HG03095 (cell line): ENCODE data around the gene DRGX.

Experiments used
- ATAC-seq: cut with Tn5 transposase; IDR thresholded peaks from one replicate; pipeline ENCODE4 v1.9.1; 2021; ENCODE audit warnings: moderate library complexity; ENCODE audit not compliant: unreplicated experiment

The DRGX gene

DNA sequence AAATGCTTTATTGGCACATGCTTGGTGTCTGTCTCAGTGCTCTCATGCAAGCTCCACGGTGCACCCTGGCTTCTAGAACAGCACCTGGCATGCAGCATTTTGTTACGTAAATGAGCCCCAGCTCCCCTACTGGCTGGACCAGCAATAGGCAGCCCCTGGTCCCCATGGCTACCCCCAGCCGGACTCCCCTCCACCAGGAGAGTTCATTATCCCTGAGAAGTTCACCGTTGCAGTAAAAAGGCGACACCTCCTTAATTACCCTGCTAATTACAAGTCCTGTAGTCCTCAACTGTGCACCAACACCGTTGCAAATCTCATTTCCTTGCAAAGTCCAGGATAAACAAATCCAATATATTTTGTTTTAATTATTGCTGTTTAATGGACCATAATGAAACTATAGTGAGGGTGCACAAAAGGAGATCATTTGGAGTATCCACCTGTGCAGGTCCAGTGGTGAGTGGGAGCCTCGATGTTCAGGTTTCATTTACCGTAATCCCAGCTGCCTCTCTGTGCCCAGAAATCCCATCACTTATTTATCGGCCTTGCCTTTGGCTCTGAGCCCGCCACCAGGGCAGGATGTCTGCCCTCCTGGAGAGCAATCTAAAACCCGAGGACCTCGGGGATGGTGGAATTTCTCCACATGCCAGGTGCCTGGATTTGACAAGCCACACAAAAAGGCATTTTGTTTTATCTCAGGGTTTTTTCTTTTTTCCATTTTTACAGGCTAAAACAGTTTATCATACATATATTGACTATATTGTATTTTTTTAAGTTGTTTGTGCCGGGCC is 12.8 kb upstream of the DRGX start:
- no peak for ATAC-seq

DNA sequence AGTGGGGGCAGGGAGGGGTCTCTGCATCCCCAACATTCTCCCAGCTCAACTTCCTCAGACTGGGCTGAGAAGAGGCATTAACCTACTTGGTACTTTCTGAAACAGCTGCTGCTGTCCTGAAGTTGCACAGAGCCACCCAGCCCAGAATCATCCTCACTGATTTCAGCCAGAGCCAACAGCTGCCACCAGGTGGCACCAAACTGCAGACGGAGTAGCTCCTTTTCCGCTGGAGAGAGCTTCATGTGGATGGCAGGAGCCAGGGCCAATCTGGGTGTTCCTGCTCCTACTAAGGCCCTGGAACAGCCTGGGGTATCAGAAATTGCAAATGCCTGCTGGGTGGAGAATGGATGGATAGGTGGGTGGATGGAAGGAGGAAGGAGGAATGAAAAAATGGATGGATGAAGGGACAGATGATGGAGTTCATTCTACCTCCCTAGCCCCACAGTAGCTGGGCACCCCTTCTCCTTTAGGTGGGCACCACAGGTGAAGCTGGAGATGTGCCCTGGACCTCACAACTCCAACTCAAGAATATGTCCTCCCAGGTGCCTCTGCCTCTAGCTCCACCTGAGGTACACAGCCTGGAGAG is 11.8 kb upstream of the DRGX start:
- ATAC-seq = no peak

DNA sequence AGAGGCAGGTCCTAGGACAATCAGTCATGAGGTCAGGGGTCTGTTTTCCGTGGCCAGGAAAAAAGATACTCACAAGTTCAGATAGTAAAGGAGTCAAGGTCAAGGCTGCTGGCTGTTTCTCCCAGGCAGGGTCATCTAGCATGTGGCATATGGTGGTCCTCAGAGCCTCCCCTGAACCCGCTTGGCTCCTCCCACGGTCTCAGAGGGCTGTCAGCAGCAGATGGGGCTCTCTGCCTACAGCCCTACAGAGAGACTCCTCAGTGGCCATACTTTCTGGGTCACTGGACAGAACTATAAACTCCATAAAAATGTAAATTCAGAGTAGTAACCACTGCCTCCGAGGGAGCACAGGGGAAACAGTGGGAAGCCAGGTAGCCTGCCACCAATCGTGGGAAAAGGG is 11.3 kb upstream of the DRGX start:
- no peak for ATAC-seq

DNA sequence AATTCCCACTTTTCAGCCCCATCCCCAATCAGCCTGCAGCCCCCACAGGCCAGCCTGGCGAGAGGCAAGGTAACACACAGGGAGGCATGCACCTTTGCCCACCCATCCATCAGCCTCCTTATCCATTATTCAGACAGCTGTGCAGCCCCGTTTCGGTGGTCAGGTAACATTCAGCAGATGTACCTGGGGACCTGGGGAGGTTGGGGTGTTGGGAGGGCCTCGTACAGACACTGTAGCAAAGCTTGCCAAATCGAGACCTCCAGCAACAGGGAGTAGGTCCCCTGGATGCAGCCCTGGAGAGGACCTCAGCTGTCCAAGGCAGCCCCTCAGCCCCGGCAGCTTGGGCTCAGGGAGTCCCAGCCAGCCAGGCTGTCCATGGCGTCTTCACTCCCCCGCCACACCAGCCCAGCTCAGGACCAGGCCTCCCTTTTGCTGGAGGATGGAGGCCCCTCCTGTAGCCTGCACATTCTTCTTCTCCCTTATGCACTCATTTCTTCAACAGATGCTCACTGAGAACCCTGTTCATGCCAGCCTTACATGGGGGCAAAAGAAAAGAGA is 8.5 kb upstream of the DRGX start:
- ATAC-seq = no peak

DNA sequence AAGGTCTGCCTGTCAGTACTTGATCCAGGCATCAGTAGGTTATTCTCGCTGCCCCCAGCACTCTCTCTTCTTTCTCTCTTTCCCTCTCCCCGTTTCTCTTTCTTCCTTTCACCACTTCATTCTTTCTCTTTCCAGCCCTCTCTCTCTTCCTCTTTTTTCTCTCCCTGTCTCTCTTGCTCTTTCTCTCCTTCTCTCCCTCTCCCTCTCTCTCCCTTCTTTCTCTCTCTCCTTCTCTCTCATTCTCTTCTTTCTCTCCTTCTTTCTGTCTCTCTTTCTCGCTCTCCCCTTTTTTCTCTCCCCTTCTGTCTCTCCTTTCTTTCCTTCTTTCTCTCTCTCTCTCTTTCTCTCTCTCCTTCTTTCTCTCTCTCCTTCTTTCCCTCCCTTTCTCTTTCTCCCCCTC is 7.5 kb upstream of the DRGX start:
- ATAC-seq = no peak

DNA sequence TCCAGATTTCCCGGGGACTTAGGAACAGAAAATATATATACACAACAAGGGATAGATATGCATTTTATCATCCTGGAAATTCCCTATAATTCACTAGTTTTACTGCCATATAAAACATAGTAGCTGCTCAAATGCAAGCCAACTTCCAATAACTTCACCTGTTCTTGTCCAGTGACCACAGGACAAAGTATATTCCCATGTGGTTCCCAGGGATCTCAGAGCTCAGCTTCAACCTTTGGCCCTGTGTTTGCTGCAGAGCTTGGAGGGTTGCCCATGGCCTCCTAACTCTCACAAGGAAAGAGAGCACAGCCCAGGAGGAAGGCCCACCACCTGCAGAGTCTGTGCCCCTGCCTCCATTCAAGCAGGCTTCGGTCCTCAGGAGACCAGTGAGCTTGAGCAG is 4.5 kb upstream of the DRGX start:
- ATAC-seq = no peak

DNA sequence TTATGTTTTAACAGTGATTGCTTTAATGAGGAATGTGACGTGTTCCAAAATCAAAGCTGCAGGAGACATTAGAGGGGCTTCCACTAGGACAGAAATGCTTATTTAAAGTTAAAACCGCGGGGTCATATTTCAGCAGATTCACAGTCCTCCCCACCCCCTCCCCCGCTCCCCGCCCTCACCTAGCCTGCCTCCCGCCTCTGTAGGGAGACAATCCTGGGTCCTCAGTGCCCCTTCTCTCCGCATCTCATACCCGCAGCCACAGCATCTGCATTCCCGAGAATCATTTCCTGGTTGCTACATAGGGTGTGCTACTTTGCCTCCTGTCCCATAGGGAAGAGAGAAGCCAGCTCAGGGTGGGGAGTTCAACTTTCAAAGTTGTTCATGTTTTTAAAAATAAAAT is 3.1 kb upstream of the DRGX start:
- no peak for ATAC-seq

DNA sequence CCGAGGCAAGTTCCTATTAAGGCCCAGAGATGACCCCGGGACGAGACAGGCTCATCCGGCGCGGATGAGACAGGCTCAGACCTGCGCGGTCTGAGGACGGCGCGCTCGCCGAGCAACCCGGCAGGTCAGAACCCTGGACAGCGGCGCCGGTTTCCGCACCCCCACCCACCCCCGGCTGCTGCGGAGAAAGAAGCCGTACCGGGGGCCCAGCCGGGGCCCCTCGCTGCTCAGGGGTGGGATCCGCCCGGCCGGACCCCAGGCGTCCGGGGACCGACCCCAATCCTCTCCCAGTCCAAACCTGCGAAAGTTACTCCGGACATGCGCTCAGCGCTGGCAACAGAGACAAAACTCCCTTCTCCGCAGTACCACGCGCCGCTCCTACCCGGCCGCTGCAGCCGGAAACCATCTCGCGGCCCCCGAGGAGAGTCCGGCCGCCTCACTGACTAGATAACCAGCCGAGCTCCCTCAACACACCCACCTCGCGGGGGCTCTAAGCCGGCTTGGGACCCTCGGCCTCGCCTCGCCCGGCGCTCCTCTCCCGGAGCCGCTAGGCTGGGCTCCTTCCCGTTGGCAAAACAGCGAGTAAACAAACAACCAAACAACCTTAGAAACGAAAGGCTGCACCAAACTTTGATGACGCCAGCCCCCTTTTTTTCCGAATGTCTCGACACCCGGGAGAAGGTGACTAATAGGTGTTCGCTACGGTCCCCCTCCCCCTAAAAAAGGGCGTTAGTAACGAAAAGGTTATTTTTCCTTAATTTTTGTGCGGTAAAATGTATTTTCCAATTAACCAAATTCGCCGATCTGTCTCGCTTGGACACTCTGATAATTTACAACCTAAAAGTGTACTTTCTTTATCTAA is 2.3 kb upstream of the DRGX start:
- no peak for ATAC-seq

DNA sequence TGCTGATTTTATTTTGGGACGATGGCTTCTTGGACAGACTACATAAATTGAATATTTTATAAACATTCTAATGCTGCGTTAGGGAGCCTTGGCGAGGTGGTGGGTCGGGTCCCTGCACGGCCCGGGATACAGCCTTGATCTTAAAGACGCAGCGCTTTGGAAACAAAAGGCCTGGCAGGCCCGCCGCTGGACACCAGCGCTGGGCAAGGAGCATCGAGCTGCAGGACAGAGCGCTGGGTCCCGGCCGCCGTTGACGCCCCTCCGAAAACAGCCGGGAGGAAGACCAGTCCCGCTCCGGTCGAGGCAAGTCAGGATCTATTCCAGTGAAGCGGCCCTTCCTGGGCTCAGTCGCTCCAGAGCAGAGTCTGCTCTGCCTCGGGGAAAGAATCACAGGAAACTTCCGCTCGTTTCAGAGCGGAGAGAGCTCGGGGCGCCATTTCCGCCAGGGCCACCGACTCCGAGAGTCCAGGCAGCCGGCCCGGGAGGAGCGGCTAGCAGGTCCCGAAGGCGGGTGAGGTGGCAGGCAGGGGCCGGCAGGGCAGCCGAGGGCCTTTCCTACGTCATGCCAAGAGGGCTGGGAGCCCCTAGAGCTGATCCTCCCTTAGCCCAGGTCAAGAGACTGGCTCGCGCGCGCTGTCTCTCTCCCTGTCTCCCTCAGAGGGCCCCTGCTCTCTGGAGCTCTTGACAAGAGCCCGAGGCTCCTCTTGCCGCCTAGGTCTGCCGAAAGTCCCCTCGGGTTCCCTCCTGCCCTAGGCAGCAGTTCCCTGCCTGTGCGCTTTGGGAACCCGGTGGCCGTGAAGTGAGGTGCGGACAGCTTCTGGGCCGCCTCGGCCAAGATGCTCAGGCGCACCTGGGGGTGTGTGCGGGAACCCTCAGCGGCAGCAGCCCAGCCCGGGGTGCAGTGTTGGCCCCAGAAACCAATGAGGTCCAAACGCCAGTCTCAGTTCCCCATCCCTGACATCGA is 1.4 kb upstream of the DRGX start:
- no peak for ATAC-seq

DNA sequence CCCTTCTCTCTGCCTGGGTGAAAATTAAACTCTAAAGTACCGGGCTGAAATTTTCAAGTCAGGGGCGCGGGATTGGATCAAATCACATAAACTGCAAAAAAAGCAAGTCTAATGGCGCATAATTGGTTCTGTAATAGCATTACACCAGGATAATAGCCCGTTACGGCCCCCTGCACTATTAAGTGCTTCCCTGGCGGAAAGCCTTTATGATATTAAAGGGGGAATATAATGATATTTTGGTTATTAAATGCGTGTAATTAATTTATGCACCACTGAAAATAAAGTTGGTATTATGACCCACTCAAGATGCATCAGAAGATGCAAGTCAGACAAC is 744 bp upstream of the DRGX start:
- ATAC-seq = no peak

DNA sequence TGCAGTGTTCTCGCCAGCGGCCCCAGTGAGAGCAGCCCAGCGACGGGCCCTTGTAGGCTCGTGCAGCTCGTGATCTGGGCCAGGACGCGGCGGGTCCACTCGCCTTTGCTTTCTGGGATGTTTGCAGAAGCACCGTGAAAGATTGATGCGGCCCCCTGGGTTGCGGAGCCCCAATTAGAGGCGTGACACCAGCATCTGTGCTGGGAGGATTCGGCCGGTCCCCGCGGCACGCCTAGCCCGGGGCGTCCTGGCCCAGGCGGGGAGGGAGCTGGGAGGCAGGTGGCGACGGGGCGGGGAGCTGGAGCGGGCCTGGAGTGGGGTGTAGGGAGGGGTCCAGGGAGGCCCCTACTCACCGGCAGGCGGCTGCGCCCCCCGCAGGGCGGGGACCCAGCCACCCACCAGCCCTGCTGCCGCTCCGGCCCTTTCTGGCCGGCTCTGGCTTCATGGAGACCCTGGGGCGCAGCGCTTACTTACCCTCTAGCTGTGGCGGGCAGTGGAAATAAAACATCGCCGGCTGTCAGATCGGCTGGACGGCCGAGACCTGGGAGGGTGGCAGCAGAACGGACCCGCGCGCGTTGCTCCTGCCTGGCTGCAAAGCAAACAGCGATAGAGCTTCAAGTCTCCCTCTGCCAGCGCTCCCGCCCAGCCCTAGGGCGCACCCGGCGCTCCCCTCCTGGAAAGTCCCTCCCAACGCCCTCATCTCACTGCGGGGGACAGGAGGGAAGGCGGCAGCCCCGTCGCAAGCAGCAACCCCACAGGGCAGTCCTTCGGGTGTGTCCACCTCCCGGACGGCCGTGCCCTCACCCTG is 752 bp downstream of the DRGX start:
- ATAC-seq = no peak

DNA sequence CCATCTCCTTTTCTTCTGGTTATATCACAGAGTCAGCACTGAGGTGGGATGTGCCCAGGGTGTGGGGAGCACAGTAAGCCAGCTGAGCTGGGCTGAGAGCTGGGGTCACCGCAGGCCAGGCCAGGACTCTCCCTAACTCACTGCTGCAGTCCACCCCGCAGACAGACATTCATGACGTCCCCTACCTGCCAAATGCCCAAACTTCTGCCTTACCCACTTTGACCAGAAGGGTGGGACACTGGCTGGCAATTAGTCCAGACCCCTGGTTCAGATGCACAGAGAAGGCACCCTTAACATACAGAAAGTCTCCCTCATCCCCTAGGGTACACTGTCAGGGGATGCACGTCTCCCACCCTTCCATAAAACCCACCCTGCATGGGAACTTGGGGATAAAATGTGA is 2.1 kb downstream of the DRGX start:
- ATAC-seq = no peak

DNA sequence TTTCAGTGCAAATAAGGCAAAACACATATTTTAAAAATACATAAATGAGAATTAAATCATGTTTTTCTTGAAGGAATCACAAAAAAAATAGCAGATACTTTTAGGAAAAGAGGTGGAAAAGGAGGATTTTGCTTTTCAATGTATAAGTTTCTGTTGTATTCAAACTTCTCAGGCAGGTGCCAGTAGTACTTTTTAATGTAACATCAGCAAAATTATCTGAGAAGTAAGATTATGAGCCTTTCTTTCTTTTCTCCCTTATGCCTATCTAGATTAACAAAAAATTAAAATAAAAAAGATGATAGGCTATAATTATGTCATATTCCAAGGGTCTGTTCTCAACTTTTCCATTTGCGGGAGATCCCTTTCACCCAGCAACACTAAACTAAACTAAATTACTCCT is 2.6 kb downstream of the DRGX start:
- no peak for ATAC-seq

DNA sequence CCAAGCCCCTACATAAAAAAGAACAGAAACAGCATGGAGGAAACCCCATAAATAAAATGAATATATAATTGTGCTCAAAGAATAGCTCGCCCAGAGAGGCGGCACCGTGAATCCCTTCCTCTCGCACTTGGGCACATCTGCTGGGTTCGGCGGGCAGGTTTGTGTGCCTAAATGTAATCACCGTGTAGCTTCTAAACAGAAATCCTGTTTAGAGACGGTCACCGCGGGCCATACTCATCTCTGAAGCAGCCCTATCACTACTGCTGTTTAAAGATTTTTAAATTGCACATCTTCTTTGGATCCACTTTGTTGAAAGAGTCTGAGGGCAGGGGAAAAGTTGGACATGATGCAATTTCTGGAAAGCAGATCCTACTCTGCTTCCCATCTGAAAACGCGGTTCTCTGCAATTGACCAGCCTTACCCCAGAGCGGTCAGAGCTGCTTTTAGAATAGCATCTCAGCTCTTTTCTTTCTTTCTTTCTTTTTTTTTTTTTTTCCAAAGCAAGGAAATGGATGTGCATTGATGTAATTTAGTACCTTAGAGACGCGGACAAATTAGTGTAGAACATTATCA is 6.4 kb downstream of the DRGX start:
- no peak for ATAC-seq

DNA sequence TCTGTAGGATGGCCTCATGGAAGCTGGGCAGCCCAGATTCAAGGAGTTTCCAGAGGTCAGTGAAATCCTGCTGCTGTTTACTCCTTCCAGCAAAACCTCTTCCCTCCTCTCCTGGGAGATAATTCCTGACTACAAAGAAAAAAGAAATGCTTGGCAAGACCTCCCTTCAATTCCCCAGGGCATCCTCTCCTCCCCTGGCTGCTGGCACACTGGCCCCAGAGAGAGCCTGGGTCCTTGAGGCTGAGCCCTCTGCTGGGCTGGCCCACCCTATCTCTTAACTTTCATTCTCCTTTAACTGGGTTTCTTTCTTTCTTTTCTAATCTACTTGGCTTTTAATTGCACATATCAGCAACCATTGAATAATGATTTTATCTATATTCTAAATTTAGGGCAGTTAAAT is 7.7 kb downstream of the DRGX start:
- no peak for ATAC-seq

DNA sequence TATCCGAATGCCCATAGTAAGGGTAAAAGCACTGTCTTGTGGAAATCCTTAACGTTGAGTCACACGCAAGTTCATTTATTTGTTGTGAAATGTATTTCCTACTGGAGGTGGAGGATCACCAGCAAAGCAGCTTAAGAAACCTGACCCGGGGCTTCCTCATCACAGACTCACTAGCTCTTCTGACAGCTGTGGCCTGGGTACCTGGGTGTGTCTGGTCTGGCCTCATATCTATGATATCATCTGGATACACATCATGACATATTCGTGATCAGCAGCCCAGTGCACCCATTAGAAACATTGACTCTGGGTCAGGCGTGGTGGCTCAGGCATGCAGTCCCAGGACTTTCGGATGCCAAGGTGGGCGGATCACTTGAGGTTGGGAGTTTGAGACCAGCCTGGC is 8.8 kb downstream of the DRGX start:
- no peak for ATAC-seq

DNA sequence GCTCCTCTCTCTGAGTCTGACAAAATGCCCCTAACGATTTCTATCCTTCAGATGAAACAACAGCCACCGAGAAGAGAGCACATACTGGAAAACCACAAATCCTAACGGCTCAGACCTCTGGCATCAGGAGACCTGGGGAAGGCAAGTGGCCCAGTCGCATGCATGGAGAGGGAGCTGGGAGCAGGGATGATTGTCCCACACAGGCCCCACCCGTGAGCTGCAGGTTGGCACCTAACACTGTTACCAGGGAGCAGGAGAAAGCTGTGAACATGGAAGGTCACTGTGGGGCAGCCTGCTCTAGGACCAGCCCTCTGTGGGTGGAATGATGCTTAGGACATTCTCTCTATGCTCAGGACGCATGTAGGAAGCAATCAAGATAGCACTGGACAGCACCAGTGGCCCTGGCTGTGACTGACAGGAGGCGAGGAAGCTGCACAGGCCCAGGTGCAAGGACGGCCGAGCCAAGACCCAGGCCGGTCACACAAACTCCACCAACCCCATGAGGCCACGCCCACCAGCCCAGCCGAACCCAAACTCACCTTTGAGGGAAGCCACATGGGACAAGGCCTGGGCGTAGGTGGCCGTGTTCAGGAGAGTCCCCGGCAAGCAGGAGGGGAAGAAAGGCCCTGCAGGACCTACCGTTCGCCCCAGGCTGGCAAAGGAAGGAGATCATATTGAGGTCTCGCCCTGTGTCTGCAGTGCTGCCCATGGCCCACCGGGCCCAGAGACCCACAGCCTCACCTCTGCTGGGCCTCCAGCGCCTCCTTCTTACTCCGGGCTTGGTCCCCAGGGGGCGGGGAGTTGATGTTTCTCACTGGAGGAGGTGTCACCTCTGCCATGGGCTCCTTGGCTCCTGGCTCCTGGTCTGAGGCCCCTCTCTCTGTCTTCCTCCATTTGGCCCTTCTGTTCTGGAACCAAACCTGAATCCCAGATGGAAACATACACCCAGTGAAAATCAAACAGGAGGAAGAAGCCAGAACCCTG is 9.7 kb downstream of the DRGX start:
- ATAC-seq = no peak

DNA sequence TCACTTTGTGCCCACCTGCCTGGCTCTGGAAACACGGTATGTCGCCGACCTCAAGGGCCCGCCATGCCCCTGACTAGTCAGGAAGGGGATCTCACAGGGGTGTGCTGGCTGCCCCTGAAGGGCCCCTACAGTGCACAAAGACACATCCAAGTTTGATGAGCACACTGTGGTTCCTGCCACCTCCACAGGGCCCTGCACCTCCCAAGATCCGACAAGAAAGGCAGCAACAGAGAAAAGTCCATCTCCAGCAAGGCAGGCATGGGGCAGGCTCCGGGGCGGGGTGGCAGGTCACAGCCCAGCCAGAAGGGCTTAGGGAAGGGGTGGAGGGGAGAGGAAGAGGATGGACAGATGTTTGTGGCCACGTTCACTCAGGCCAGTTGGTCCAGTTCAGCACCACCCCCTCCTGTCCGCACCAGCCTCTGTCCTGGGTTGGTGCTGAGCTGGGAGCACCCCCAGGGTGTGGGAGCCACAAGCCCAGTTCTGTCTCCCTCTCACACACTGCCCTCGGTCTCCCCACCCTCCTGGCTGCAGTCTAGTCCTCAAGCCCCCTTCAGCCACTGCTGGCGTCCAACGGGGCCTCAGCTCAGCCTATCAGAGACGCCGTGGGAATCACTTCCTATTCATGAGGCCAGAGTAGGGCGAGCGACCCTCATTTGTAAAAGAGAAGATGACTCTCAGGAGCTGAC is 11.5 kb downstream of the DRGX start:
- ATAC-seq = no peak
